ENCODE data around the gene OSBPL1A. TPM values are rescaled to one million over a fixed set of nuclear protein-coding genes. Genes with fewer than 3 reads are reported as not detected.

The OSBPL1A gene
- total RNA-seq, 1 donor from 2014 or later = 16.4 TPM

- no peak overlapping the region for H3K4me3 Mint-ChIP-seq (ENCODE audit: unreplicated experiment)
- no peaks in the 10 kb centered on the region for H3K9me3 Mint-ChIP-seq (ENCODE audit: unreplicated experiment)
- H3K4me1 Mint-ChIP-seq (ENCODE audit: unreplicated experiment) = peaks cover 8% of the 10 kb centered on the region
- no peak for TF ChIP-seq CTCF (IDR thresholded peaks at IDR 0.05; ENCODE audit: unreplicated experiment)
- no peak overlapping the region for H3K27ac Mint-ChIP-seq (ENCODE audit: unreplicated experiment)
- DNase-seq (ENCODE audit: low spot score) = no peak
- no peaks in the 10 kb centered on the region for H3K36me3 Mint-ChIP-seq (ENCODE audit: low read depth, unreplicated experiment)
- H3K27me3 Mint-ChIP-seq (ENCODE audit: unreplicated experiment) = peaks cover 1% of the 10 kb centered on the region
Measured at GRCh38 chr18:24278591-24278990, 119.0 kb downstream of the OSBPL1A start.

DNA sequence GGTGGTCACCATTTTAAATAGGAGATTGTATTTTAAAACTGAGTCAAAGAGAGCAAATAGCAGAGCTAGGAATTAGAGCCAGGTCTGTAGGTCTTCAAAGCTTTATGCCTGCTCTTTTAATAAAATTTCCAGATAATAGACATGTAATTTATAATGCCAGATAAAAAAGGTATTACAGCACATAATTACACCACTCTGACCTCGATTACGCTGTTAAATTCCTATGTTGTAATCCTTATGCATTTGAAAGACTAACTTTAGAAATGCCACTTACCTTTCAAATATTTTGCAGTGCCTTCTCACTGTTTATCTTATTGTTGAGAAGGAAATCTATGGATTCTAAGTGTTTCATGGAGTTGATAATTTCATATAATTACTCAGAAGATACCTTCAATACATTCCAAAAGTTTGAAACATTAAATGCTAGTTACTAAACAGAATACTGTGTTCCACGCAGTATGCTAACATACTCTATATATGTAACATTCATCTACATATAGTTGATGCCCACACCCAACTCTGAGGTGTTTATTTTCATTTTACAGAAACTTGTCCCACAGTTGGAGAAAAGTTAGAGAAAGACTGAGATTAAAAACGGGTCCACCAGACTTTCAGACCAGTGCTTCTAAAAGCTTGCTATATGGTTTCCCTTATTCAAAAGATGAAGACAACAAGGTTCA is 120.0 kb downstream of the OSBPL1A start:
- DNase-seq (ENCODE audit: low spot score) = no peak
- H3K4me1 Mint-ChIP-seq (ENCODE audit: unreplicated experiment) = peaks cover 9% of the 10 kb centered on the region
- no peak for TF ChIP-seq CTCF (IDR thresholded peaks at IDR 0.05; ENCODE audit: unreplicated experiment)
- H3K4me3 Mint-ChIP-seq (ENCODE audit: unreplicated experiment) = no peak overlapping the region
- H3K9me3 Mint-ChIP-seq (ENCODE audit: unreplicated experiment) = no peaks in the 10 kb centered on the region
- no peaks in the 10 kb centered on the region for H3K36me3 Mint-ChIP-seq (ENCODE audit: low read depth, unreplicated experiment)
- H3K27me3 Mint-ChIP-seq (ENCODE audit: unreplicated experiment) = peaks cover 3% of the 10 kb centered on the region
- no peak overlapping the region for H3K27ac Mint-ChIP-seq (ENCODE audit: unreplicated experiment)

DNA sequence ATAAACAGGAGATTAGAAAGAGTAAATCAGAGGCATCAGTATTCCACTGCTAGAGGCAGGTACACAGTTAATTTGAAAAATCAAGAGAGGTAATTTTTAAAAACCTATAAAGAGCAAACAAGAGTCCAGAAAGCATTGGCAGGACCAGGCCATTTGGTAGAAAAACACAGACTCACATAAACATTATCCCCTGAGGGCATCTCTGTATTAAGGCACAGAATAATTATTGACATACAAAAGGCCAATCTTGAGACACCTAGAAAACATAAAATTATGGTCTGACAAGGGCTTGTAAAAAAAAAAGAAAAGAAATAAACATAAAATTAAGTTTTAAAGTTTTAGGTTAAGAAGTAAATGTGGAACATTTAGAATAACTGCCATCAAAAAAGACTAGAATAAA is 120.6 kb downstream of the OSBPL1A start:
- no peak for TF ChIP-seq CTCF (IDR thresholded peaks at IDR 0.05; ENCODE audit: unreplicated experiment)
- Mint-ChIP-seq H3K4me1 (ENCODE audit: unreplicated experiment) (peaks cover 12% of the 10 kb centered on the region), H3K27ac (ENCODE audit: unreplicated experiment) (no peak overlapping the region), H3K36me3 (ENCODE audit: low read depth, unreplicated experiment) (no peaks in the 10 kb centered on the region), H3K4me3 (ENCODE audit: unreplicated experiment) (no peak overlapping the region), H3K9me3 (ENCODE audit: unreplicated experiment) (no peaks in the 10 kb centered on the region), H3K27me3 (ENCODE audit: unreplicated experiment) (peaks cover 3% of the 10 kb centered on the region)
- no peak for DNase-seq (ENCODE audit: low spot score)

DNA sequence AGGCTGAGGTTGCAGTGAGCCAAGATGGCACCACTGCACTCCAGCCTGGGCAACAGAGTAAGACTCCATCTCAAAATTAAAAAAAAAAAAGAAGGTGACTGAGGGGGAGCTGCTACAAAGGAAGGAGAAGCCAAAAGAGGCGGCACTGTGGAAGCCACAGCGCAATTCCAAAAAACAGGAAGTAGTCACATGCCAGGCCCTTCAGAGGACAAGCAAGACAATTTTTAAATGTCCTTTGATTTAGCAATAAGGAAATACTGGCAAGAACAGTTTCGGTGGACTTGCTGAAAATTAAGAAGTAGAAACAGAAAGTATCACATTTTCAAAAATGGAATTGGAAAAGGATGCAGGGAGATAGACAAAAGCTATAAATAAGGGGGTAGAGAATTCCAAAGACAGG is 122.8 kb downstream of the OSBPL1A start:
- Mint-ChIP-seq H3K4me3 (ENCODE audit: unreplicated experiment) (no peak overlapping the region), H3K9me3 (ENCODE audit: unreplicated experiment) (no peaks in the 10 kb centered on the region), H3K36me3 (ENCODE audit: low read depth, unreplicated experiment) (no peaks in the 10 kb centered on the region), H3K27me3 (ENCODE audit: unreplicated experiment) (peaks cover 3% of the 10 kb centered on the region), H3K4me1 (ENCODE audit: unreplicated experiment) (peaks cover 17% of the 10 kb centered on the region), H3K27ac (ENCODE audit: unreplicated experiment) (no peak overlapping the region)
- DNase-seq (ENCODE audit: low spot score) = no peak
- TF ChIP-seq CTCF (IDR thresholded peaks at IDR 0.05; ENCODE audit: unreplicated experiment) = no peak

GRCh38 chr18:24273596-24273995 is 124.0 kb downstream of the OSBPL1A start:
- Mint-ChIP-seq H3K27me3 (ENCODE audit: unreplicated experiment) (peaks cover 3% of the 10 kb centered on the region), H3K9me3 (ENCODE audit: unreplicated experiment) (no peaks in the 10 kb centered on the region), H3K36me3 (ENCODE audit: low read depth, unreplicated experiment) (no peaks in the 10 kb centered on the region), H3K27ac (ENCODE audit: unreplicated experiment) (no peak overlapping the region), H3K4me1 (ENCODE audit: unreplicated experiment) (peaks cover 17% of the 10 kb centered on the region), H3K4me3 (ENCODE audit: unreplicated experiment) (no peak overlapping the region)
- DNase-seq (ENCODE audit: low spot score) = no peak
- TF ChIP-seq CTCF (IDR thresholded peaks at IDR 0.05; ENCODE audit: unreplicated experiment) = no peak

Data from endothelial cell (in vitro differentiated cells).